Motor neuron (in vitro differentiated cells): ENCODE measurements around the gene WDR86. TPM values are rescaled to one million over a fixed set of nuclear protein-coding genes. Genes with fewer than 3 reads are reported as not detected.

Experiments
- ATAC-seq, 8 experiments: fragments of 200-7000 bp; cut with Tn5 transposase; replicated peaks in 6 of 8; 2 replicates each; pipeline ENCODE4 v1.8.0; 2021; ENCODE audit warnings: mild to moderate bottlenecking in 8 of 8, moderate library complexity in 8 of 8
- H3K27ac ChIP-seq, 2 donors: fragments of 250-450 bp; sonication (Bioruptor Pico); 2 replicates each; pipeline ENCODE4 v1.9.0; 2021; ENCODE audit warnings: antibody characterized with exemption in 2 of 2, mild to moderate bottlenecking in 2 of 2, moderate library complexity in 1 of 2
- H3K4me1 ChIP-seq, 2 donors: fragments of 250-450 bp; sonication (Bioruptor Pico); replicated peaks in 1 of 2; 2 replicates each; pipeline ENCODE4 v1.6.1; 2021; ENCODE audit warnings: antibody characterized with exemption in 2 of 2, mild to moderate bottlenecking in 2 of 2, moderate library complexity in 1 of 2
- H3K4me3 ChIP-seq, 5 donors: fragments of 250-450 bp; sonication (Bioruptor Pico); 2 replicates each; pipeline ENCODE4 v1.9.0; 2021; ENCODE audit warnings: antibody characterized with exemption in 5 of 5, mild to moderate bottlenecking in 5 of 5, moderate library complexity in 4 of 5
- WGBS, 10 experiments: fragments of 450-650 bp; shearing (Covaris generic); methylation state at CpG; one replicate each; pipeline ENCODE4 v1.0.0; 2022; 5-methylcytosine and 5-hydroxymethylcytosine counted together
- in situ Hi-C, 9 experiments: fragments of 400-800 bp; cut with MboI; loops; one replicate each; pipeline ENCODE4 v1.15.0; 2021; ENCODE audit warnings: low sequenced_read_pairs in 9 of 9, low pct_unique_long_range_greater_than_20kb in 2 of 9; ENCODE audit not compliant: unreplicated experiment in 9 of 9
- total RNA-seq, 8 experiments: library from RNA; unstranded; fragments of 300-600 nt; gene quantifications; 2 replicates each; pipeline versions ENCODE4 v1.2.3 to v1.2.4, GENCODE V29; 2022

WDR86 gene
- total RNA-seq, 8 experiments from 2014 or later, result 0.56 to 35.3 (median 21.8) TPM

- 70 to 100% (median 92%) methylated on average over 1 to 5 of the region's 9 CpGs for WGBS, 10 experiments
- no peak overlapping the region for H3K4me3 ChIP-seq
- no peak for ATAC-seq
- in situ Hi-C loops, result loop anchor here in 1 of 9 experiments (10.0 to 25.0 kb wide), 2 partner anchors 75 to 138 kb away; no protein-coding TSS in a partner anchor
- H3K27ac ChIP-seq, result no peak overlapping the region
- H3K4me1 ChIP-seq, result peaks cover 3 to 8% of the 10 kb centered on the region in 2 donors
These were observed 40.2 kb upstream of the WDR86 start for GRCh38 chr7:151449990-151450389.

- peaks cover 12% of the 10 kb centered on the region in 2 donors for H3K4me1 ChIP-seq
- peak overlapping the region in 2 of 5 donors; percentile 11 to 16 for H3K4me3 ChIP-seq
- peak; percentile 72 to 94 (median 79) for ATAC-seq
- no peak overlapping the region for H3K27ac ChIP-seq
- in situ Hi-C loops, result loop anchor here in 1 of 9 experiments (10.0 to 25.0 kb wide), 2 partner anchors 74 to 136 kb away; no protein-coding TSS in a partner anchor
- WGBS, 10 experiments, result 0 to 86% (median 40%) methylated on average over 1 to 17 of the region's 61 CpGs; no CpG with 5 or more reads in 3 of the 10 experiments
These were observed 38.7 kb upstream of the WDR86 start for GRCh38 chr7:151448261-151449252.

GRCh38 chr7:151447901-151448260 lies 38.0 kb upstream of the WDR86 start:
- H3K27ac ChIP-seq, result no peak overlapping the region
- in situ Hi-C loops, result loop anchor here in 1 of 9 experiments (10.0 to 25.0 kb wide), 2 partner anchors 73 to 136 kb away; no protein-coding TSS in a partner anchor
- WGBS, 10 experiments, result 76 to 100% (median 94%) methylated on average over 3 to 14 of the region's 26 CpGs; no CpG with 5 or more reads in 3 of the 10 experiments
- no peak for ATAC-seq
- H3K4me1 ChIP-seq, result peaks cover 12% of the 10 kb centered on the region in 2 donors
- H3K4me3 ChIP-seq, result no peak overlapping the region

GRCh38 chr7:151447312-151447711 lies 37.5 kb upstream of the WDR86 start:
- in situ Hi-C loops, result loop anchor here in 1 of 9 experiments (10.0 to 25.0 kb wide), 2 partner anchors 73 to 135 kb away; no protein-coding TSS in a partner anchor
- 93 to 100% (median 98%) methylated on average over 1 to 5 of the region's 18 CpGs; no CpG with 5 or more reads in 6 of the 10 experiments for WGBS, 10 experiments
- no peak overlapping the region for H3K4me3 ChIP-seq
- no peak overlapping the region for H3K27ac ChIP-seq
- ATAC-seq, result no peak
- peaks cover 12% of the 10 kb centered on the region in 2 donors for H3K4me1 ChIP-seq

GRCh38 chr7:151446412-151446811 lies 36.6 kb upstream of the WDR86 start:
- in situ Hi-C loops, result loop anchor here in 1 of 9 experiments (10.0 to 25.0 kb wide), 2 partner anchors 72 to 134 kb away; no protein-coding TSS in a partner anchor
- ATAC-seq, result peak in 1 of 8 experiments; percentile 21

GRCh38 chr7:151444632-151445031 lies 34.8 kb upstream of the WDR86 start:
- WGBS, 10 experiments, result 17 to 100% (median 85%) methylated on average over 1 of the region's 1 CpG; no CpG with 5 or more reads in 2 of the 10 experiments
- H3K4me1 ChIP-seq, result peaks cover 24 to 26% of the 10 kb centered on the region in 2 donors
- H3K27ac ChIP-seq, result no peak overlapping the region
- ATAC-seq, result no peak
- in situ Hi-C loops, result loop anchor here in 1 of 9 experiments (10.0 to 25.0 kb wide), 2 partner anchors 70 to 132 kb away; no protein-coding TSS in a partner anchor
- H3K4me3 ChIP-seq, result no peak overlapping the region

More at GRCh38 chr7:151446412-151446811, 36.6 kb upstream of the WDR86 start:
- Histone ChIP-seq H3K4me1 (peaks cover 14 to 16% of the 10 kb centered on the region in 2 donors), H3K4me3 (no peak overlapping the region), H3K27ac (no peak overlapping the region)
- 83 to 100% methylated on average over 1 of the region's 2 CpGs; no CpG with 5 or more reads in 8 of the 10 experiments for WGBS, 10 experiments

GRCh38 chr7:151442776-151443496 lies 33.1 kb upstream of the WDR86 start:
- Histone ChIP-seq H3K27ac (no peak overlapping the region), H3K4me1 (peaks cover 23 to 26% of the 10 kb centered on the region in 2 donors), H3K4me3 (no peak overlapping the region)
- in situ Hi-C loops, result loop anchor here in 1 of 9 experiments (10.0 to 25.0 kb wide), 2 partner anchors 68 to 131 kb away; no protein-coding TSS in a partner anchor
- WGBS, 10 experiments, result 46 to 100% (median 90%) methylated on average over 1 to 7 of the region's 10 CpGs
- no peak for ATAC-seq

GRCh38 chr7:151440799-151441445 lies 31.1 kb upstream of the WDR86 start:
- Histone ChIP-seq H3K4me1 (peaks cover 23 to 26% of the 10 kb centered on the region in 2 donors), H3K4me3 (no peak overlapping the region), H3K27ac (no peak overlapping the region)
- 0 to 100% (median 74%) methylated on average over 1 to 7 of the region's 10 CpGs; no CpG with 5 or more reads in 2 of the 10 experiments for WGBS, 10 experiments
- no peak for ATAC-seq
- in situ Hi-C loops, result loop anchor here in 1 of 9 experiments (10.0 to 25.0 kb wide), 2 partner anchors 66 to 129 kb away; no protein-coding TSS in a partner anchor

- peak; percentile 20 to 73 (median 66) for ATAC-seq
- peaks cover 25 to 28% of the 10 kb centered on the region in 2 donors for H3K4me1 ChIP-seq
- H3K4me3 ChIP-seq, result peak within 1 kb of the TSS in 3 of 5 donors; percentile 3 to 14 (median 11)
- in situ Hi-C loops, result loop anchor here in 1 of 9 experiments (10.0 to 25.0 kb wide), 2 partner anchors 65 to 128 kb away; no protein-coding TSS in a partner anchor
- H3K27ac ChIP-seq, result no peak within 1 kb of the TSS
- 12 to 70% methylated on average over 2 to 5 of the region's 51 CpGs; no CpG with 5 or more reads in 8 of the 10 experiments for WGBS, 10 experiments
These were observed 30.3 kb upstream of the WDR86 start, which contains the start of gene CRYGN for GRCh38 chr7:151439855-151440798. Gene CRYGN, minus strand, starts transcription at chr7:151440141. Its CDS starts 224 bp downstream, at chr7:151439917.

- in situ Hi-C loops, result loop anchor here in 1 of 9 experiments (25.0 kb wide), 1 partner anchor 127 kb away; no protein-coding TSS in a partner anchor
- Histone ChIP-seq H3K4me1 (peaks cover 14 to 25% of the 10 kb centered on the region in 2 donors), H3K27ac (no peak overlapping the region), H3K4me3 (no peak overlapping the region)
- no peak for ATAC-seq
- 62 to 100% (median 93%) methylated on average over 1 to 10 of the region's 17 CpGs; no CpG with 5 or more reads in 3 of the 10 experiments for WGBS, 10 experiments
These were observed 29.2 kb upstream of the WDR86 start for GRCh38 chr7:151438864-151439601.
